Activated CD4-positive, alpha-beta T cell treated with anti-CD3 and anti-CD28 coated beads for 36 hours (primary cell): ENCODE results near the gene AKR1B15. TPM values are rescaled to one million over a fixed set of nuclear protein-coding genes. Genes with fewer than 3 reads are reported as not detected.

ENCODE experiments used
- ATAC-seq: fragments of 200-7000 bp; cut with Tn5 transposase; one replicate; pipeline ENCODE4 v1.10.0; 2021; ENCODE audit warnings: mild to moderate bottlenecking, moderate library complexity
- CTCF ChIA-PET: fragments of 350-600 bp; sonication (Branson Sonifier 250); formaldehyde crosslinking; loops from one replicate; lab custom pipeline; 2021; ENCODE audit warnings: antibody characterized with exemption; lab: Charles Lee
- POLR2A ChIA-PET: fragments of 350-600 bp; sonication (Branson Sonifier 250); formaldehyde crosslinking; loops from one replicate; lab custom pipeline; 2021; ENCODE audit warnings: antibody characterized with exemption, inconsistent platforms; lab: Charles Lee
- DNase-seq: peaks from one replicate; pipeline ENCODE4 v3.0.0-alpha.2; 2020
- H3K27ac Mint-ChIP-seq: one replicate; pipeline ENCODE4 v1.8.0; 2021; ENCODE audit warnings: mixed read lengths
- H3K27me3 Mint-ChIP-seq: one replicate; pipeline ENCODE4 v1.8.0; 2021; ENCODE audit warnings: mixed read lengths
- H3K36me3 Mint-ChIP-seq: one replicate; pipeline ENCODE4 v1.8.0; 2021; ENCODE audit warnings: low read depth, mixed read lengths
- H3K4me1 Mint-ChIP-seq: one replicate; pipeline ENCODE4 v1.8.0; 2021; ENCODE audit warnings: mixed read lengths
- H3K4me3 Mint-ChIP-seq: one replicate; pipeline ENCODE4 v1.8.0; 2021; ENCODE audit warnings: mild to moderate bottlenecking, moderate library complexity, mixed read lengths
- H3K9me3 Mint-ChIP-seq: one replicate; pipeline ENCODE4 v1.8.0; 2021; ENCODE audit warnings: low read depth, mixed read lengths
- intact Hi-C, 2 experiments: fragments of 100-400 bp; cut with DNase I in 1 of 2; cut with micrococcal nuclease in 1 of 2; formaldehyde crosslinking; loops; one replicate each; pipeline versions ENCODE4 v1.14.2 to v1.15.1; 2022 to 2024; cut with DNase I, micrococcal nuclease
- total RNA-seq, 2 experiments: library from RNA; stranded (reverse); gene quantifications; one replicate each; pipeline ENCODE4 v1.2.3, GENCODE V29; 2021

AKR1B15 gene
- total RNA-seq, 2 experiments from 2014 or later, result not detected

DNA sequence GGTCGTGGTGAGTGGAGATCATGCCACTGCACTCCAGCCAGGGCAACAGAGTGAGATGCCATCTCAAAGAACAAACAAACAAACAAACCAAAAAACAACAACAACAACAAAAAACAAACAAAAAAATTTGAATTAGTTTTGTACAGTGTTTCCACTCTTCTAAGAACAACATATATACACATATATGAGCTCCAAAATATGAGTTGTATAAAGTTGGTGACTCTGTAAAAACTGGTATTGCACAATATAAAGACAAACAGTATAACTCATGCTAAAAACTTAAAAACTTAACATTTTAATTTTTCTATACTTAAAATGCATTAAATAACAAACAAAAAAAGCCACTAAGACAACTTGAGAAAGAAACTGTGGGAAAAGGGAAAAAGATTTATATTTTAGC is 46.0 kb downstream of the AKR1B15 start:
- no peaks in the 10 kb centered on the region for H3K36me3 Mint-ChIP-seq
- H3K27me3 Mint-ChIP-seq, result peaks cover 7% of the 10 kb centered on the region
- peaks cover 6% of the 10 kb centered on the region for H3K9me3 Mint-ChIP-seq
- no peak overlapping the region for H3K27ac Mint-ChIP-seq
- ATAC-seq (no peak), DNase-seq (no peak)
- H3K4me1 Mint-ChIP-seq, result no peaks in the 10 kb centered on the region
- H3K4me3 Mint-ChIP-seq, result no peak overlapping the region
- ChIA-PET CTCF (no interaction called here), POLR2A (no interaction called here)
- intact Hi-C loops, result no loop called here

DNA sequence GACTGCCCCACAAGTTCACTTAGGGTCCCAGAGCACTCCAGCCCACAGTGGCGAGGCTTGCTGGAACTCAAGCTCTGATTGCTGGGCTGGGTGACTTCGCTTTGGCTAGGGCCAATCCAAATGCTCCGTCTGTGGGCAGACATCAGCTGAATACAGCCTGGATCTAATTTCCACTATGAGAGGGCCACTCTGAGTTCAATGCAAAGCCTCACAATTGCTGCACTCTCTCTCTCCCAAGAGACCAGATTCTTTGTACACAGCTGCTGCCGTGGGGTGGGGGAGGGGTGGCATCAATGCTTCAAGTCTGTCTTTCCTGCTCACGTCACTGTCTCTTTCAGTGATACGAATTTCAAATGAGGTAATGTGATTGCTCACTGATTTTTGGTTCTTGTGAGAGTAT is 50.5 kb downstream of the AKR1B15 start:
- H3K9me3 Mint-ChIP-seq, result peaks cover 6% of the 10 kb centered on the region
- DNase-seq, result no peak
- H3K27me3 Mint-ChIP-seq, result peaks cover 12% of the 10 kb centered on the region
- ATAC-seq, result no peak
- no peak overlapping the region for H3K27ac Mint-ChIP-seq
- ChIA-PET POLR2A (interaction anchor here (1.1 kb wide), 1 partner anchor 13 kb away, joined by 3 read pairs; no protein-coding TSS in a partner anchor), CTCF (interaction anchor here (0.7 to 2.7 kb wide), 3 partner anchors 8 to 1387 kb away, joined by 3 to 11 read pairs (median 4); no protein-coding TSS in a partner anchor)
- intact Hi-C loops, result no loop called here
- H3K36me3 Mint-ChIP-seq, result no peaks in the 10 kb centered on the region
- no peak overlapping the region for H3K4me3 Mint-ChIP-seq
- H3K4me1 Mint-ChIP-seq, result no peaks in the 10 kb centered on the region

DNA sequence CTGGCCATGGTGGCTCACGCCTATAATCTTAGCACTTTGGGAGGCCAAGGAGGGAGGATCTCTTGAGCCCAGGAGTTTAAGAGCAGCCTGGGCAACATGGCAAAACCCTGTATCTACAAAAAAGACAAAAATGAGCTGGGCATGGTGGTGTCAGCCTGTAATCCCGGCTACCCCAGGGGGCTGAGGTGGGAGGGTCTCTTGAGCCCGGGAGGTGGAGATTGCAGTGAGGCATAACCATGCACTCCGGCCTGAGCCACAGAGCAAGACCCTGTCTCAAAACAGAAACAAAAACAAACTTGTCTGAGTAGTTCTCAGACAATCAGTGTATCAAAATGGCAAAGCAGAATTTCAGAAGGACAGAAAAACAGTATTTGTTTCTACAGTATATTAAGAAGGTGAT is 52.5 kb downstream of the AKR1B15 start:
- Mint-ChIP-seq H3K4me3 (no peak overlapping the region), H3K27me3 (peaks cover 17% of the 10 kb centered on the region), H3K27ac (no peak overlapping the region), H3K9me3 (peaks cover 6% of the 10 kb centered on the region), H3K36me3 (no peaks in the 10 kb centered on the region), H3K4me1 (peaks cover 1% of the 10 kb centered on the region)
- POLR2A ChIA-PET, result no interaction called here
- DNase-seq (no peak), ATAC-seq (no peak)
- CTCF ChIA-PET, result interaction anchor here (0.6 kb wide), 1 partner anchor 410 kb away, joined by 4 read pairs; no protein-coding TSS in a partner anchor
- intact Hi-C loops, result no loop called here

DNA sequence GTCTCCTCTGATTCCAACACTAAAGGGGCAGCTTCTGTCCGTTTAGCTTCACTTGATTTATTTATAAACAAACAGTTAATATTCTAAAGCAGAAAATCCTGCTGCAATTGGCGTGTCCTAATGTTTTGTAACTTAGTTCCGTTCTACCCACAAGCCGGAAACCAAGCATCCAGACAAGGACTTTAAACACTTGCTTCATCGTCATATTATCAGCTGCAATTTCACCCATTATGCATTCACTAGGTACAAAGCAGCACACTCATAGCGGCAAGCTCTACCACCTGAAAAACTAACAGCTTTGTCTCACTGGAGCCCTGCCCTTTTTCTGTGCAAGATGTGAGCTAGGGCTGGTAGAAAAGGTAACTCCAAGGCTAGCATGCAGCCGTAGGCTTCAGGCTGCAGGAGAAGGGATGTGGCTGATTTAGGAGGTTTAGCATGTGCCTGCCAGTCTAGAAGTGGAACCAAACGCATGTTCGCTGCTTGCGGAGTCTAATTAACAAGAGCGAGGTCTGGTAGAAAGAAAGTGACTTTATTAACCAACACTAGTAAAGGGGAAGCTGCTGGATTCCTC is 54.1 kb downstream of the AKR1B15 start:
- peaks cover 6% of the 10 kb centered on the region for H3K9me3 Mint-ChIP-seq
- intact Hi-C loops, result no loop called here
- ChIA-PET CTCF (interaction anchor here (0.7 to 1.1 kb wide), 6 partner anchors 22 to 498 kb away, joined by 3 to 5 read pairs (median 3); no protein-coding TSS in a partner anchor), POLR2A (no interaction called here)
- H3K27me3 Mint-ChIP-seq, result peaks cover 28% of the 10 kb centered on the region
- no peaks in the 10 kb centered on the region for H3K36me3 Mint-ChIP-seq
- no peak overlapping the region for H3K4me3 Mint-ChIP-seq
- H3K27ac Mint-ChIP-seq, result no peak overlapping the region
- peak; percentile 12 for ATAC-seq
- DNase-seq, result no peak
- H3K4me1 Mint-ChIP-seq, result peaks cover 3% of the 10 kb centered on the region

DNA sequence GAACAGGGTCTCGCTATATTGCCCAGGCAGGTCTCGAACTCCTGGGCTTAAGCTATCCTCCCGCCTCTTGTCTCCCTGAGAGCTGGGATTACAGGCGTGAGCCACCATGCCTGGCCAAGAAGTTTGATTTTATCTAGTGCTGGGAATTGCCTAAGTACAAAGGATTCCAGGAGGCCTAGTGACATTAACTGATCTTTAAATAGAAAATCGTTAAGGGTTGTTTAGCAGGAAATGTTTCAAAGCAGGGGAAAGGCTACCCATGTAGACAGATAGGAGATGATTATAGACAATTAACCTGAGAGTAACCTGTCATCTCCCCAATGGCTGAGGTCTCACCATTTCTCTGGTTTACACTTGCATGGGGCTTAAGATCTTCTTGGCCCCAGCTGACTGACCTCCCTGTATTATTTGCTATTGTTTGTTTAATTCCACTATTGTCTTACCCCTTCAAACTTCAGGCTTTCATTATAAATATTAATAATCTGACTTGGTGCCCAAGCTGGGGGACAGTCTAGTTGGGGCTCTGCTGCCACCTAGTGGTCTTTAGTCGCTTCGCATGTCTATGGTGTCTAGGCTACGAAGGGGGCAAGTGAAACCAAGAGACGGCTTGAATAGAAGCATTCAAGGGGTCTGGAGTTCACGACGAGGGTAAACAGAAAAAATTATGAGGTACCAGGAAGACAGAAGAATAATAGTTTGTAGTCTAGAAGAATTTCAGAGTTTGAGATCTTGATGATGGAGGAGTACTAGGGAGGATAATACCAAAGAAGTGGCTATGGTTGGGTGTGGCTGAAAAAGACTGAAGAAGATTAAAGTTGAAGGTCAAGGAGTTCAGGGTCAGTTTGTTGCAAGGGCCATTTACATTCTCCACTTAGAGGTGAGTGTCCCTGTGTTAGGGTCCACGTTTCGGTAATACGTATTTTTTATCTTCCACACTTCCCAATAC is 57.3 kb downstream of the AKR1B15 start:
- ChIA-PET CTCF (interaction anchor here (1.0 to 3.9 kb wide), 17 partner anchors 8 to 348 kb away, joined by 3 to 37 read pairs (median 3); partner anchors contain the start of gene AKR1B1), POLR2A (interaction anchor here (0.7 kb wide), 1 partner anchor 1651 kb away, joined by 6 read pairs; no protein-coding TSS in a partner anchor)
- peak; percentile 93 for ATAC-seq
- peak; percentile 78 for DNase-seq
- Mint-ChIP-seq H3K4me1 (peaks cover 3% of the 10 kb centered on the region), H3K27me3 (peaks cover 28% of the 10 kb centered on the region), H3K4me3 (peak overlapping the region; percentile 25), H3K9me3 (no peaks in the 10 kb centered on the region), H3K27ac (no peak overlapping the region), H3K36me3 (no peaks in the 10 kb centered on the region)
- intact Hi-C loops, result loop anchor here (1.0 kb wide), 3 partner anchors 92 to 348 kb away; no protein-coding TSS in a partner anchor

DNA sequence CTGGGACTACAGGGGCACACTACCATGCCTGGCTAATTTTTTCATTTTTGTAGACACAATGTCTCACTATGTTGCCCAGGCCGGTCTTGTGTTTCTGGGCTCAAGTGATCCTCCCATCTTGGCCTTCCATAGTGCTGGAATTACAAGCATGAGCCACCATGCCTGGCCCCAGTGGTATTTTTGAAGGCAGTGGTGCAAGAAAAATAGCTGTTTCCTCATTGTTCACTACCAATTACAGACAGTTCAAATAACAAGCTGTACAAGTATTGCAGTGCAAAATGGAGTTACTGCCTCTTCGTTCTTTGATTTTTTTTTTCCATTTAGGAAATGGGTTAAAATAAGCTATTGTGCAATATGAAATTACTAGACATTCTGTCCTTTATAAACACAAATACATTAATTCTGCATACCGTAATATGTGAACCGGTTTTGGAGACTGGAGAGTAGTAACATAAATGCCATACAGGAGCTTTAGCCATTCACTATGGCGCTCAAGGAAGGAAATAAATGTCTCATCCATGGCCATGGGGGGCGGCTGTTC is 62.8 kb downstream of the AKR1B15 start:
- intact Hi-C loops, result loop anchor here (5.0 kb wide), 1 partner anchor 141 kb away; no protein-coding TSS in a partner anchor
- no peaks in the 10 kb centered on the region for H3K9me3 Mint-ChIP-seq
- H3K4me1 Mint-ChIP-seq, result peaks cover 12% of the 10 kb centered on the region
- no peak for ATAC-seq
- POLR2A ChIA-PET, result interaction anchor here (0.6 to 0.9 kb wide), 2 partner anchors 13 to 239 kb away, joined by 3 to 7 read pairs; no protein-coding TSS in a partner anchor
- H3K27ac Mint-ChIP-seq, result no peak overlapping the region
- no peak for DNase-seq
- H3K4me3 Mint-ChIP-seq, result no peak overlapping the region
- H3K36me3 Mint-ChIP-seq, result no peaks in the 10 kb centered on the region
- CTCF ChIA-PET, result interaction anchor here (0.8 to 1.7 kb wide), 6 partner anchors 22 to 231 kb away, joined by 3 to 6 read pairs (median 3); no protein-coding TSS in a partner anchor
- H3K27me3 Mint-ChIP-seq, result peaks cover 29% of the 10 kb centered on the region

DNA sequence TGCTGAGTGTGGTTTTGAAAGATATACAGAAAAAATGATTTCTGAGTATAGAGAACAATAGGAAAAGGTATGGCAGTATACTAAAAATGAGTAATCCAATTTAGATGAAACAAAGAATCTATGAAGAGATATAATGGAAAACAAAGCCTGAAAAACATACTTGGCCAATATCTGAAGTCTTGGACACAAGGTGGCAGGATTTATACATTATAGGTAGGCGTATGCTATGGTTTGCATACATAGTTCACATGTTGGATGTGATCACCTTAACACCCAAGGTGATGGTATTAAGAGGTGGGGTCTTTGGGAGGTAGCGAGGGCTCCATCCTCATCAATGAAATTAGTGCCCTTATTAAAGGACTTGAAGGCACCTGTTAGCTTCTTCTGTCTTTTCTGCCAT is 63.3 kb downstream of the AKR1B15 start:
- ChIA-PET CTCF (interaction anchor here (0.8 to 1.7 kb wide), 5 partner anchors 21 to 180 kb away, joined by 3 to 6 read pairs (median 3); no protein-coding TSS in a partner anchor), POLR2A (interaction anchor here (0.9 kb wide), 1 partner anchor 14 kb away, joined by 3 read pairs; no protein-coding TSS in a partner anchor)
- DNase-seq, result no peak
- no peak for ATAC-seq
- no peak overlapping the region for H3K4me3 Mint-ChIP-seq
- H3K4me1 Mint-ChIP-seq, result peaks cover 12% of the 10 kb centered on the region
- no peaks in the 10 kb centered on the region for H3K9me3 Mint-ChIP-seq
- intact Hi-C loops, result loop anchor here (5.0 kb wide), 1 partner anchor 140 kb away; no protein-coding TSS in a partner anchor
- H3K27me3 Mint-ChIP-seq, result peaks cover 28% of the 10 kb centered on the region
- no peak overlapping the region for H3K27ac Mint-ChIP-seq
- H3K36me3 Mint-ChIP-seq, result no peaks in the 10 kb centered on the region

DNA sequence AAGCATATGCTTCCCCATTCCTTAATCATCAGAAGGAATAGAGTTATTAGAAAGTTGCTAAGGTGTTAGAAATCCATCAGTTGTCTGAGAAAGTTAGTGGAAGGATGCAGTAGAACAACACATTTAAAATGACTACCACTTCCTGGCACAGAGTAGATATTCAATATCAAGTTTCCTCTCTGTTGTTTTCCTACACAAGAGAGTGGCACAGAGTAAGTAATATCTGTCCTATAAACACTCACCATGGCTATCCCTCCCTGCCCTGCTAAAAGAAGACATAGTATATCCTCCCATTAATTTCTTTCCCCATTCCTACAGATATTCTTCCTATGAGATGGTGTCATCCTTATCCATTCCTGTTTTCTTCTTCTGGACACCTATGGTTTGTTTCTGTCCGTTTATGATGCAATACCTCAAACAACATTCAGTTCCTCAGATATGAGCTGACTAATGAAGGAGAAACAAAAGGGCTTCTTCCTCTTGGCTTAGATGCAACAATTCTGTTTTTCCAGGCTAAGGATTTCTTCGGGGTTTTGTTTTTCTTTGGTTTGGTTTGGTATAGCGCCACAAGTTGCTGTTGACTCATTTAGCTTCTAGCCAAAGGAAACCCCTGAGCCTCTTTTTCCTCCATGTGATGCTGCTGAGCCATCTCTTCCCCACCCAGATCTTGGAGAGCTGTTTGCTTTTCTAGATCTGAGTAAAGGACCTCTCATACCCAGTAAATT is 64.9 kb downstream of the AKR1B15 start:
- CTCF ChIA-PET, result interaction anchor here (0.9 to 1.2 kb wide), 2 partner anchors 54 to 132 kb away, joined by 3 read pairs; no protein-coding TSS in a partner anchor

DNA sequence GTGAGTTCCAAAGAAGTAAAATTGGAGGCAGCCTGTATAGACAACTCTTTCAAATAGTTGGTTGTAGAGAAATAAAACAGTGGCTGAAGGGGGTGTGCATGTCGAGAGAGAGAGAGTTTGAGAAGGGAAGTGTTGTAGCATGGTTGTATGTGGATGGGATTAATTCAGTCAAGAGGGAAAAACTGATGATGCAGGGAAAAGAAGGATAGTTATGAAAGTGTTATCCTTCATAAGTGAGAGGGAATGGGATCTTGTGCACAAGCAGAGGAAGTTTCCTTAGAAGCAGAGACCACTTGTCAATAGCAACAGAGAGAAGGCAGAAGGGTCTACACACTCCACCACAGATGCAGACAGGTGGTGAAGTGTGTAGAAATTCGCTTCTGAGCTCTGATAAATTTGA is 67.7 kb downstream of the AKR1B15 start:
- peaks cover 12% of the 10 kb centered on the region for H3K4me1 Mint-ChIP-seq
- H3K4me3 Mint-ChIP-seq, result no peak overlapping the region
- ChIA-PET CTCF (interaction anchor here (1.1 kb wide), 1 partner anchor 329 kb away, joined by 3 read pairs; no protein-coding TSS in a partner anchor), POLR2A (no interaction called here)
- DNase-seq (no peak), ATAC-seq (no peak)
- H3K27ac Mint-ChIP-seq, result no peak overlapping the region
- no peaks in the 10 kb centered on the region for H3K36me3 Mint-ChIP-seq
- no peaks in the 10 kb centered on the region for H3K9me3 Mint-ChIP-seq
- peaks cover 34% of the 10 kb centered on the region for H3K27me3 Mint-ChIP-seq
- intact Hi-C loops, result no loop called here

More for the DNA sequence above, 64.9 kb downstream of the AKR1B15 start:
- ATAC-seq (peak; percentile 87), DNase-seq (peak; percentile 62)
- H3K4me3 Mint-ChIP-seq, result no peak overlapping the region
- H3K9me3 Mint-ChIP-seq, result no peaks in the 10 kb centered on the region
- POLR2A ChIA-PET, result no interaction called here
- intact Hi-C loops, result loop anchor here (1.0 to 5.0 kb wide), 2 partner anchors 125 to 139 kb away; no protein-coding TSS in a partner anchor
- peaks cover 29% of the 10 kb centered on the region for H3K27me3 Mint-ChIP-seq
- no peaks in the 10 kb centered on the region for H3K36me3 Mint-ChIP-seq
- peak overlapping the region; percentile 63 for H3K27ac Mint-ChIP-seq
- peaks cover 12% of the 10 kb centered on the region for H3K4me1 Mint-ChIP-seq

DNA sequence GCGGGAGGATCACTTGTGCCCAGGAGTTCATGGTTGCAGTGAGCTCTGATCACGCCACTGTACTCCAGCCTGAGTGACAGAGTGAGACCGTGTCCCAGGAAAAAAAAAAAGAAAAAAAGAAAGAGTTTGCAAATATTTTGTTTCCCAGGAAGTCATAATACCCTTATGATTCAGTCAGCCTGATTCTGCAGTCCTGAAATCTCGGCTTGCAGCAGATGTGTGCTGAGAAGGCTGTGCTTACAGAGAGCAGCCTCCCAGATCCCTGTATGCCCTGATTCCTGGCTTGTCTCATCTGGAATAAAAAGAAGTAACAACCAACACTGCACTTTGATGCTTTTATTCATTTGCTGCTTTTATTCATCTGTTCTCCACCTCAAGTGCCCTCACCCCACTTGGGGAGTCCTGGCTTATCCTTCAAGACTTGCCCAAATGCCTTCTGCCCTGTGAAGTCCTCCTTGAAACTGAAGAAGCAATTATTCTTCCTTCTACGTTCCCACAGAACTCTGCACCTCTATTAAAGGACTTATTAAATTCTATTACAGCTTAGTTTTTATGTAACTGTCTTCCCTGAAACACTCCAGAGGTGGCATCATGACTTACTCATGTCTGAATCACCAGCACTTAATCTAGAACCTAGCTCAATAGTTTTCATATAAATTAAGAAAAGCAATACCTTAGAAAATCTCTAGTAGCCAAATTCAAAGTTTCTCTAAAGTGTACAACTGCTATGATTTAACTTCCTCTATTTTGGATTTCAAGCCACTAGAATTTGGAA is 70.0 kb downstream of the AKR1B15 start:
- H3K4me1 Mint-ChIP-seq, result peaks cover 6% of the 10 kb centered on the region
- peaks cover 44% of the 10 kb centered on the region for H3K27me3 Mint-ChIP-seq
- intact Hi-C loops, result no loop called here
- ChIA-PET CTCF (interaction anchor here (0.8 to 2.5 kb wide), 6 partner anchors 11 to 117 kb away, joined by 3 to 8 read pairs (median 4); no protein-coding TSS in a partner anchor), POLR2A (no interaction called here)
- no peaks in the 10 kb centered on the region for H3K9me3 Mint-ChIP-seq
- H3K36me3 Mint-ChIP-seq, result no peaks in the 10 kb centered on the region
- DNase-seq, result no peak
- no peak for ATAC-seq
- H3K4me3 Mint-ChIP-seq, result no peak overlapping the region
- H3K27ac Mint-ChIP-seq, result no peak overlapping the region
